Hindlimb muscle (tissue), 1 donor: ENCODE measurements around the gene SLC36A1. TPM values are rescaled to one million over a fixed set of nuclear protein-coding genes. Genes with fewer than 3 reads are reported as not detected.

ENCODE experiments used
- DNase-seq: peaks from one replicate; pipeline ENCODE4 v3.0.0-alpha.2; 2013
- polyA plus RNA-seq: library from polyadenylated mRNA; unstranded; fragments of 120-200 nt; gene quantifications from one replicate; pipeline ENCODE4 v1.2.1, GENCODE V29; 2013; ENCODE audit not compliant: insufficient read length

The SLC36A1 gene
- polyA plus RNA-seq, 1 donor, result 21.6 TPM

- DNase-seq, result no peak
These were observed 89.6 kb downstream of the SLC36A1 start for GRCh38 chr5:151537044-151537443.

DNA sequence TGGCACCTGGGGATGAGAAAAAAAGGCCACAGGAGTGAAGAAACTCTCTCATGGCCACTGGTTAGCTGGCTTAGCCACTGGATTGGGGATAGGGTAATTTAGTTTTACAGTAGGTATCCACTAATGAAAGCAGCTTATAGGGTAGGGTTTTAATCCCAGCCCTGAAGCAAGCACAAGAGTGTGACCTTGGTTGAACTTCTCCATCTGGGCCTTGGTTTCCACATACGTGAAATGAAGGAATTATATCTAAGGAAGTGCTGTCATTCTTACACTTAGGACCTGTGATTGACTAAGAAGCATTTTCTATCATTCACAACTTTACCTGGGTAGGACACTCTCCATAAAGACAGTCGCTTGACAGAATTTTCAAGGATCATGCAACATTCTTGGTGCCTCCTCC is 94.2 kb downstream of the SLC36A1 start:
- no peak for DNase-seq

Other genes with a start within 250 kb of the SLC36A1 start
- gene CCDC69, start 223.5 kb upstream of the SLC36A1 start, polyA plus RNA-seq, result 86.9 TPM
- gene GM2A, start 194.4 kb upstream of the SLC36A1 start, polyA plus RNA-seq, result 26.9 TPM
- not detected for gene SLC36A3, start 143.8 kb upstream of the SLC36A1 start, polyA plus RNA-seq
- 0.49 TPM for gene SLC36A2, start 100.0 kb upstream of the SLC36A1 start, polyA plus RNA-seq
- 0.66 TPM for gene FAT2, start 143.7 kb downstream of the SLC36A1 start, polyA plus RNA-seq
- 3,722 TPM for gene SPARC, start 239.3 kb downstream of the SLC36A1 start, polyA plus RNA-seq